ENCODE data around the gene MEGF6.

The MEGF6 gene

DNA sequence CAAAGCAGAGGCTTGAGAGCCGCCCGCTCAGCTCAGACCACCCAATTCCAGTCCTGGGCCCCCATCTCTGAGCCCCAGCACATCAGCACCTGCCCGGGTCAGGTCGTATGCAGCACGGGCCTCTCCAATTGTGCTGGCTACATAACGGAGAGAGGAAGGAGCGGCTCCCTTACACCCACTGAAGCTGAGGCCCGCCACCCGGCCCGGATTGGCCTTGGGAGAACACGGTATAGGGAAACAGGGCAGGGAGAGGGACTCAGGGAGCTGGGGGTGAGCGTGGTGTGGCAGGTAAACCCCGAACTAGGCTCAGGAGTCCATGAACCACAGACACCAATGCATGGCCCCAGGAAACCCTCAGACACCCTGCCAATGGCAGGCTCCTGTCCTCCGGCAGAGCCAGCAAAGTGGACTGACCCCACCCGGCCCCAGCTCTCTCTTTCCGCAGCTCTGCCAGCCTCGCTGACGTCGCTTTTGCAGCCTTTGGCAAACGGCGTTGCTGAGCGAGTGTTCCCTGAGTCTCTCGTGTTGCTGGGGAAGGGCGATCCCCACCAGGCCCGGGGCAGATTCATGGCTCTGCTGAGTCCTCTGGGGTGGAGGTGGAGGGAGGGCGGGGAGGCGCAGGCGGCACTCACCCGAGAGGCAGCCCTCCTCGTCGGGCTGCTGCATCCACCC lies 16.5 kb downstream of the MEGF6 start:
- no peaks in the 10 kb centered on the region for H3K9me3 ChIP-seq (ENCODE audit: control insufficient read depth, low read length)
- no peaks in the 10 kb centered on the region for H3K27me3 ChIP-seq (ENCODE audit: control insufficient read depth, insufficient read depth, low read length)
- H3K4me2 ChIP-seq (ENCODE audit: low read length) = no peak overlapping the region
- H3K9ac ChIP-seq = no peak overlapping the region
- TF ChIP-seq, protein P1, sequence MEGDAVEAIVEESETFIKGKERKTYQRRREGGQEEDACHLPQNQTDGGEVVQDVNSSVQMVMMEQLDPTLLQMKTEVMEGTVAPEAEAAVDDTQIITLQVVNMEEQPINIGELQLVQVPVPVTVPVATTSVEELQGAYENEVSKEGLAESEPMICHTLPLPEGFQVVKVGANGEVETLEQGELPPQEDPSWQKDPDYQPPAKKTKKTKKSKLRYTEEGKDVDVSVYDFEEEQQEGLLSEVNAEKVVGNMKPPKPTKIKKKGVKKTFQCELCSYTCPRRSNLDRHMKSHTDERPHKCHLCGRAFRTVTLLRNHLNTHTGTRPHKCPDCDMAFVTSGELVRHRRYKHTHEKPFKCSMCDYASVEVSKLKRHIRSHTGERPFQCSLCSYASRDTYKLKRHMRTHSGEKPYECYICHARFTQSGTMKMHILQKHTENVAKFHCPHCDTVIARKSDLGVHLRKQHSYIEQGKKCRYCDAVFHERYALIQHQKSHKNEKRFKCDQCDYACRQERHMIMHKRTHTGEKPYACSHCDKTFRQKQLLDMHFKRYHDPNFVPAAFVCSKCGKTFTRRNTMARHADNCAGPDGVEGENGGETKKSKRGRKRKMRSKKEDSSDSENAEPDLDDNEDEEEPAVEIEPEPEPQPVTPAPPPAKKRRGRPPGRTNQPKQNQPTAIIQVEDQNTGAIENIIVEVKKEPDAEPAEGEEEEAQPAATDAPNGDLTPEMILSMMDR (IDR thresholded peaks at IDR 0.05) = no peak
- H3K4me1 ChIP-seq = no peaks in the 10 kb centered on the region
- no peak overlapping the region for H3K4me3 ChIP-seq (ENCODE audit: low read depth, low read length)
- H3K79me2 ChIP-seq = no peaks in the 10 kb centered on the region
- H3K36me3 ChIP-seq (ENCODE audit: control insufficient read depth, insufficient read depth, low read length) = no peaks in the 10 kb centered on the region
- no peak overlapping the region for H2AFZ ChIP-seq
- no peak overlapping the region for H3K27ac ChIP-seq

DNA sequence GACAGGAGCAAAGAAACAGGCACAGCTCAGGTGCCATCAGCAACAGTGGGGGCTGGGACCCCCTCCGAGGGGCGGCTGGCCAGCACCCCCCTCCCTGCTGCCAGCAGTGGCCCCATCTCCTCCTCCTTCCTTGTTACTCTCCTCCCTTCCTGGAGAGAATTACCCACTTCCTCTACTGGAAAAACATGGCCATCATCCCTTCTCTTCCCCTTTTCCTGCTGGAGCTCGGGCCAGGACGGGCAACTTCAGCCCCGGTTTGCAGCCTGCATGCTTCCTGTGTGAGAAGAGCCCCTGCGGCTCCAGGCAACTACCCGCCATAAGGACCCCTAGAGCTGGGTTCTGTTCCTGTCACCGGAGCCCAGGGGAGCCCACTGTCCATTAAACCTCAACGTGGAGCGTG lies 17.6 kb downstream of the MEGF6 start:
- Histone ChIP-seq H3K9ac (no peak overlapping the region), H2AFZ (no peak overlapping the region), H3K27ac (no peak overlapping the region), H3K9me3 (ENCODE audit: control insufficient read depth, low read length) (no peaks in the 10 kb centered on the region), H3K4me3 (ENCODE audit: low read depth, low read length) (no peak overlapping the region), H3K36me3 (ENCODE audit: control insufficient read depth, insufficient read depth, low read length) (no peaks in the 10 kb centered on the region), H3K27me3 (ENCODE audit: control insufficient read depth, insufficient read depth, low read length) (no peaks in the 10 kb centered on the region), H3K79me2 (no peaks in the 10 kb centered on the region), H3K4me2 (ENCODE audit: low read length) (no peak overlapping the region), H3K4me1 (no peaks in the 10 kb centered on the region)
- TF ChIP-seq, protein P1 (IDR thresholded peaks at IDR 0.05) = no peak

DNA sequence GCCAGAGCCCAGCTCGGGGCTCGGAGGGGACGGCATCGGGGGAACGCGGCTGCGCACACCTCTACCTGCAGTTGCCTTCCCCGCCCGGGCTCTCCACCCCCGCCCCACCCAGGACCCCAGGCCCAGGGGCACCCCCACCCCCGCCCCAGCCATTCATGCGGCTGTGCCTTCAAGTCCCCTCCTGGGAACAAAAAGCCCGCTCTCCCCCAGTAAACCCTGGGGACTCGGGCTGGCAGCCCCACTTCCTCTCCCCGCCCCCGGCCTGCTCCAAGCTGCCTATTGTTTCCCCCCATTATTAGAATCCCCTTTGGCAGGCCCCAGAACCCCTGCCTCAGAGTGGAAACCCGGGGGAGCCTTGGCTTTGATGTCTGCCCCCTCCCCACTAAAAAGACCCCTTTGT lies 18.0 kb downstream of the MEGF6 start:
- Histone ChIP-seq H3K27me3 (ENCODE audit: control insufficient read depth, insufficient read depth, low read length) (no peaks in the 10 kb centered on the region), H3K4me2 (ENCODE audit: low read length) (no peak overlapping the region), H3K9ac (no peak overlapping the region), H3K4me3 (ENCODE audit: low read depth, low read length) (no peak overlapping the region), H3K4me1 (no peaks in the 10 kb centered on the region), H2AFZ (no peak overlapping the region), H3K36me3 (ENCODE audit: control insufficient read depth, insufficient read depth, low read length) (no peaks in the 10 kb centered on the region), H3K79me2 (no peaks in the 10 kb centered on the region), H3K27ac (no peak overlapping the region), H3K9me3 (ENCODE audit: control insufficient read depth, low read length) (no peaks in the 10 kb centered on the region)
- TF ChIP-seq, protein P1 (IDR thresholded peaks at IDR 0.05) = no peak

DNA sequence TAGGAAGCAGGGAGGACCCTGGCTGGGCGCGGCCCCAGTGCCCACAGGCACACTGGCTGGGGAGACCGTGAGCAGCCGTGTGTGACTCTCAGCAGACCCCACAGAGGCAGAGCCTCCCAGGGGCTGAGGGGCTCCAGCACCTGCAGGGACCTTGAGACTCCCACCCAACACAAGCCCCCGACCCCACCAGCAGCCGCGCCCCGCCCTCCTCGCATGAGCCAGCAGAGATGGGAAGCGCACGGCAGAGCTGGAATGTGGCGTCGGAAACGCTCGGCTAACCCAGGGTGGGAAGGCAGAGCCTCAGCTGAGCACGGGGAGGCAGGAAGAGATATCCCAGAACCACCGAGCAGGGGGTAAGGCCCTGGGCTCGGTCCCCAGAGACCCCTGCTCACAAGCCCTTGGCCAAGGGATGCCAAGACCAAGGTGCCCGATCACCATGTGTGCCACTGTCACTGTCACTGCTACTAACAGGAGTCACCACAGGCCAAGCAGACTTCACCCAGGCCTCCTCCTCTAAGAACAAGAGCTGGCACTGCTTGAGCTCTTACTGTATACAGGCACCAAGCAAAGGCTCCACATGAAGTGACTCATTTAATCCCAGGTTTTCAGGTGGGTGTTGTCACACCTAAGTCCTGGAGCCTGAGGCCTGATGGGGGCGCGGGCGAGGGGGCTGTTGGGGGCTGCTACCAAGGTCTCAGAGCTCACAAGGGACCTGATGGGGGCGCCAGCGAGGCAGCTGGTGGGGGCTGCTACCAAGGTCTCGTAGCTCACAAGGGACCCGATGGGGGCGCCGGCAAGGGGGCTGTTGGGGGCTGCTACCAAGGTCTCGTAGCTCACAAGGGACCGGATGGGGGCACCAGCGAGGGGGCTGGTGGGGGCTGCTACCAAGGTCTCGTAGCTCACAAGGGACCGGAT lies 20.1 kb downstream of the MEGF6 start:
- H3K79me2 ChIP-seq = no peaks in the 10 kb centered on the region

More for the DNA sequence above, 20.1 kb downstream of the MEGF6 start:
- Histone ChIP-seq H2AFZ (no peak overlapping the region), H3K27ac (no peak overlapping the region), H3K9me3 (ENCODE audit: control insufficient read depth, low read length) (no peaks in the 10 kb centered on the region), H3K27me3 (ENCODE audit: control insufficient read depth, insufficient read depth, low read length) (no peaks in the 10 kb centered on the region), H3K4me3 (ENCODE audit: low read depth, low read length) (no peak overlapping the region), H3K4me1 (no peaks in the 10 kb centered on the region), H3K9ac (no peak overlapping the region), H3K4me2 (ENCODE audit: low read length) (no peak overlapping the region), H3K36me3 (ENCODE audit: control insufficient read depth, insufficient read depth, low read length) (no peaks in the 10 kb centered on the region)
- TF ChIP-seq, protein P1 (IDR thresholded peaks at IDR 0.05) = no peak

Measured in parathyroid adenoma (tissue), 2 donors.